GM12872 (cell line): ENCODE measurements around the gene ATP5MG.

ENCODE experiments used
- TF ChIP-seq, protein P1 (sequence below): IDR thresholded peaks from 3 replicates; pipeline ENCODE4 v1.5.1; 2011; ENCODE audit warnings: low read depth, mild to moderate bottlenecking, low read length, moderate library complexity; ENCODE audit not compliant: insufficient read depth

Gene ATP5MG

DNA sequence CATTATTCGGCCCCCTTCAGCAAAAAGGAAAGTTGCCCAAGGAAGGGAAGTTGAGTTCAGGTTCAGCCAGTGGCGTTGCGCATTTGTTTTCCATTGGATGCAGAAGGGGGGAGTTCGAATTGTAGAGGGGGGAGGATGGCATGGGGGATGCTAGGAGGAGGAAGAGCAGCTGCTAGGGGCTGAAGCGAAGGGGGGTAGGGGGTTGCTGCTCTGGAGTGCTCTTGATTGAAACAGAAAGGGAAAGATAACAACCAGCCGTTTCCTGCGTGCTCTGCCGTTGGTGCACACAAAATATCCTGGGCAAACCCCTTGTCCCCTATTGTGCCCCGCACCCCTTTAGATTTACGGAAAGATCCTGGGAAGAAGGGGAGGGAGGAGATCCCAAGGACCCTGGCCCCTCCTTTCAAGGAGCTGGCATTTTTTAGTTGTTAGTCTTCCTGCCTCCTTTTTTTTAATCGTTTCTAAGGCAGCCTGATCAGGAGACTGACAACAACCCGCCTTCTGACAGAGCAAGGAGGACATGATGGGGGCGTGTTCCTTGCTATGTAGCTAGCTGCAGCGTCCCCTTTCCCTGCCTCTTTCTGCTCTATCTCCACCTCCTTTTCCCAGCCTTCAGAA lies 37.0 kb downstream of the ATP5MG start:
- TF ChIP-seq, protein P1, sequence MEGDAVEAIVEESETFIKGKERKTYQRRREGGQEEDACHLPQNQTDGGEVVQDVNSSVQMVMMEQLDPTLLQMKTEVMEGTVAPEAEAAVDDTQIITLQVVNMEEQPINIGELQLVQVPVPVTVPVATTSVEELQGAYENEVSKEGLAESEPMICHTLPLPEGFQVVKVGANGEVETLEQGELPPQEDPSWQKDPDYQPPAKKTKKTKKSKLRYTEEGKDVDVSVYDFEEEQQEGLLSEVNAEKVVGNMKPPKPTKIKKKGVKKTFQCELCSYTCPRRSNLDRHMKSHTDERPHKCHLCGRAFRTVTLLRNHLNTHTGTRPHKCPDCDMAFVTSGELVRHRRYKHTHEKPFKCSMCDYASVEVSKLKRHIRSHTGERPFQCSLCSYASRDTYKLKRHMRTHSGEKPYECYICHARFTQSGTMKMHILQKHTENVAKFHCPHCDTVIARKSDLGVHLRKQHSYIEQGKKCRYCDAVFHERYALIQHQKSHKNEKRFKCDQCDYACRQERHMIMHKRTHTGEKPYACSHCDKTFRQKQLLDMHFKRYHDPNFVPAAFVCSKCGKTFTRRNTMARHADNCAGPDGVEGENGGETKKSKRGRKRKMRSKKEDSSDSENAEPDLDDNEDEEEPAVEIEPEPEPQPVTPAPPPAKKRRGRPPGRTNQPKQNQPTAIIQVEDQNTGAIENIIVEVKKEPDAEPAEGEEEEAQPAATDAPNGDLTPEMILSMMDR: no peak

DNA sequence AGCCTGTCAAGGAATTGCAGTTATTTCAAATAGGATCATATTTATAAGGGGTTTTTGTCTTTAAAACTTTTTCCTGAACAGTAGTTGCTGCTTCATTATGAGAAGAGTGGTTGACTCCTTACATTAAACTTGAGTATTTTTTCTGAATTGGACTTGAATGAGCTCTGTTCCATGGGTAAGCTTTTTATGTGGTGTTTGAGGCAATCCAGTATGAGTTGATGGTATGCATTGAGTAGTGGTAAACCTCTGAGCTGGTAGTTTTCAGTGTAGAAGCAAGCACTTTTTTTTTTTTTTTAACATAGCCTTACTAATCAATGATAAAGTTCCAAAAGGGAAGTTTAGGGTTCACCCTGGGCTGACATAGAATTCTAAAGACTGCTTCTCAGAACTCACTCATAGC lies 38.2 kb downstream of the ATP5MG start:
- TF ChIP-seq, protein P1: no peak

DNA sequence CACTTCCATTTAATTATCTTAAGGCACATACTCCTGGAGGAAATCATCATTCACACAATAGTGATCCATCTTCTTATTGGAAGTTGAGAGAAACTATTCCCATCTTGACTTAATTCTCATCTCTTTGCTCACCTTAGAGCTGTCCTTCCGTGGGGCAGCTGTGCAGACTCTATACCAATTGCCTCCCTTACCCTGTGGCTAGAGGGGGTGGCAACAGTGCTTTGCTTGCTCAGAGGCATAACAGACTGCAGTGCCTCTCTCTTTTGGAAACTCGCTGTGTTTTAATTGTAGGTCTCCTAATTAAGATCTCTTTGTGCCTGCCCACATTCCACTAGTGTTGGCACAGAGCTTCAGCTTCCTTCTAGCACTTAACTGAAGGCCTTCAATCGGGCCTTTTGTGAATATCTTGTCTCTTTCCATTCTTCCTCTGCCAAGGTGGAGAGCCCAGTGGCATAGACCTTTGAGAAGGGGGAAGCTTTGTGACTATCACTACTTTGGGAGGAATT lies 40.4 kb downstream of the ATP5MG start:
- TF ChIP-seq, protein P1: no peak

DNA sequence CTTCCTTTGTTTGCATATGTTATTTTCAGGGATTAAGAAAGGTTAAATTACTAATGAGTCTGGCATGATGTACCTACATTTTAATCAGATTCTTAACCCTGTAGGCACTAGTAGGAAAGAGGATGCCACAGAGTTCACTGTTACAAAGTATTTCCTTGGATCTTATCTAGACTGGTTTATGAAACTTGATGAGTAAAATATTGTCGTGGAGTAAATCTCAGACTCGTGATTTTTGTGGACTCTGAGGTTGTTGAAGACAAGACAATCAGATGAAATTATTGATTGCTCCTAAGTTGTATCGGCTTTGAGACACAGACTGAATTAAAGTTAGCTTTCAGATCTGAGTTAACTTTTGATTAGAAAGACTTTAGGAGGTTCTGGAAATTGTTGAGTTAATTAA lies 40.9 kb downstream of the ATP5MG start:
- TF ChIP-seq, protein P1: no peak

DNA sequence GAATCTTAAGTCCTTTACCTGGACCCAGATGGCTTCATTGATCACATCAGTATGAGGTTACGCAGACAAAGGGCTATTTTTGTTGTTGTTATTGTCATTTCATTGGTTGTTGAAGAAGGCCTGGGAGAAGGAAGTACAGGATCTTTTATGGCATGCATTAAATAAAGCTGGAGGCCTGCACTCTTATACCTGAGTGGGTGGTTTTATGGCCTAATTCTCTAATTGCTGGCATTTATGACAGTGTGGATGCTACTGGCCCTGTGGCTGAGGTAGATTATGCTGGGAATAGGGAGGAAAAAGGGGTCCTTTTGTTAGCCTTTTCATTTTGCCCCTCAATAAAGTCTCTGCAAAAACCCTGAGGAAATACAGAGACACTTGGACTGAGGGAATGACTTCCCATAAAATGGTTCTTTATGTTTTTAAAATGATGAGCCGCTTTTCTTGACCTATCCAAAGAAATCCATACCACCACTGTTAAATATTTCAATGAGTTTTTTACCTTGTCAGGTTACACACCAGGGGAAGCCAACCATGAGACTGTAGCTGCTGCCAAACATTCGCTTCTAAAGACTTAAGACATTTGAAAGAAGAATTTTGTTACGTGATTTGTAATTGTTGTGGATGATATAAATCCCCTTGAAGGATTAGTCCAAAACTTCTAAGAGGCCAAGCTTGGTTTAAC lies 41.6 kb downstream of the ATP5MG start:
- TF ChIP-seq, protein P1: no peak

DNA sequence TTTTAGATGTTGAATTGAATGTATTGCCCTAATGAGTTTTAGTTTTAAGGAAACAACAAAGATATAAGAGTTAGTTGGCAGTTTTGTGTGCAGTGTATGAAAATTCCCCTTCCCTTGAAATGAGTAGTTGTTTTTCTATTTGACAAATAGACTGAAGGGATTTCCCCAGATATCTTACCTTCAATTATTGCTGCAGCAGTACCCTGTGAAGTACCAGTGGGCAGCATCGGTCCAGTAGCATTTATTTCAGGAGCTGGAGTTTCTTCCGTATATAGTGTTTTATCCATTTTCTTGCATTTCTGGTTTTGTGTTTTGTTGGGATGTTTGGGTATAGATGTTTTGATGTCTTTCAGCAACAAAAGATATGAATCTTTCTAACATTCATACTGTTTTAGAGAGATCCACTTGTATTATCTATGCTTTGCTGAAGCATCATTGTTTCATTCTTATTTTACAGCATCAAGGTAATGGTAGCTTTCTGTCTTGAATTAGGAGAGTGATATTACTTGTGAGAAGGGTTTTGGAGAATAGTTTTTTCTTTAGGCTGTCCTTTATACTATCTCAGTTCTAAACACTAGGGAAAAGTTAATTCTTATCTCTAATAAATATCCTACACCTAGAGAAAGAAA lies 42.3 kb downstream of the ATP5MG start:
- TF ChIP-seq, protein P1: no peak

DNA sequence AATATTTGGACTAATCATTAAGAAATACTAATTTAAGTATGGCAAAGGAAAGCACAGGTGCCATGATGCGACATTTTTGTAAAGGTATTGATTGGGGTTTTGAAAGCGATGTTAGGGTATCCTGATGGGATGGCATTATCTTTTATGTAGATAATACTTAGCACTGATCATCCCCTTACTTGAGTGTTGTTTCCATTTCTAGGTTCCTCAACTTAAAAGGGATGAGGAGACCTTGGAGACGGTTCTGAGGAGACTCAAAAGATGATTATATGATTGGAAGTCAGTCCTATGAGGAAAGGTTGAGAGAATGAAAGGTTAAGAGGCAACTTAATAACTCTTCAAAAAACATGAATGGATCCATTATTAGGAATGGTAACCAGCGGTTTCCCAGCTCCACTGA lies 46.0 kb downstream of the ATP5MG start:
- TF ChIP-seq, protein P1: no peak
